ENCODE measurements around the gene ISCA1.
A peak's percentile ranks its signal among the peaks of the same experiment; 100 is the strongest.

ISCA1 gene

GRCh38 chr9:86282077-86282978 lies at the start of gene ISCA1:
Gene ISCA1 (minus strand): TSS chr9:86282538. CDS start chr9:86282458, 80 bp downstream.
- no peak for TF ChIP-seq CTCF (IDR thresholded peaks at IDR 0.05; ENCODE audit: borderline replicate concordance, control extremely low read depth, extremely low read depth, insufficient read depth, missing control alignments)
- in situ Hi-C loops (cut with MboI; ENCODE audit: low sequenced_read_pairs, unreplicated experiment), result no loop called here
- peak; percentile 95 for DNase-seq (ENCODE audit: low spot score)

- in situ Hi-C loops (cut with MboI; ENCODE audit: low sequenced_read_pairs, unreplicated experiment), result no loop called here
- no peak for DNase-seq (ENCODE audit: low spot score)
- no peak for TF ChIP-seq CTCF (IDR thresholded peaks at IDR 0.05; ENCODE audit: borderline replicate concordance, control extremely low read depth, extremely low read depth, insufficient read depth, missing control alignments)
Measured at GRCh38 chr9:86330186-86330585, 47.8 kb upstream of the ISCA1 start.

GRCh38 chr9:86329649-86330048 lies 47.3 kb upstream of the ISCA1 start:
- in situ Hi-C loops (cut with MboI; ENCODE audit: low sequenced_read_pairs, unreplicated experiment), result no loop called here
- no peak for DNase-seq (ENCODE audit: low spot score)
- TF ChIP-seq CTCF (IDR thresholded peaks at IDR 0.05; ENCODE audit: borderline replicate concordance, control extremely low read depth, extremely low read depth, insufficient read depth, missing control alignments), result no peak

- in situ Hi-C loops (cut with MboI; ENCODE audit: low sequenced_read_pairs, unreplicated experiment), result no loop called here
- DNase-seq (ENCODE audit: low spot score), result no peak
- no peak for TF ChIP-seq CTCF (IDR thresholded peaks at IDR 0.05; ENCODE audit: borderline replicate concordance, control extremely low read depth, extremely low read depth, insufficient read depth, missing control alignments)
Measured at GRCh38 chr9:86328156-86328555, 45.8 kb upstream of the ISCA1 start.

GRCh38 chr9:86326536-86326935 lies 44.2 kb upstream of the ISCA1 start:
- in situ Hi-C loops (cut with MboI; ENCODE audit: low sequenced_read_pairs, unreplicated experiment), result no loop called here
- no peak for DNase-seq (ENCODE audit: low spot score)
- TF ChIP-seq CTCF (IDR thresholded peaks at IDR 0.05; ENCODE audit: borderline replicate concordance, control extremely low read depth, extremely low read depth, insufficient read depth, missing control alignments), result no peak

- in situ Hi-C loops (cut with MboI; ENCODE audit: low sequenced_read_pairs, unreplicated experiment), result no loop called here
- TF ChIP-seq CTCF (IDR thresholded peaks at IDR 0.05; ENCODE audit: borderline replicate concordance, control extremely low read depth, extremely low read depth, insufficient read depth, missing control alignments), result no peak
- no peak for DNase-seq (ENCODE audit: low spot score)
Measured at GRCh38 chr9:86324901-86325300, 42.6 kb upstream of the ISCA1 start.
